ENCODE results near the gene DNLZ.

The DNLZ gene

DNA sequence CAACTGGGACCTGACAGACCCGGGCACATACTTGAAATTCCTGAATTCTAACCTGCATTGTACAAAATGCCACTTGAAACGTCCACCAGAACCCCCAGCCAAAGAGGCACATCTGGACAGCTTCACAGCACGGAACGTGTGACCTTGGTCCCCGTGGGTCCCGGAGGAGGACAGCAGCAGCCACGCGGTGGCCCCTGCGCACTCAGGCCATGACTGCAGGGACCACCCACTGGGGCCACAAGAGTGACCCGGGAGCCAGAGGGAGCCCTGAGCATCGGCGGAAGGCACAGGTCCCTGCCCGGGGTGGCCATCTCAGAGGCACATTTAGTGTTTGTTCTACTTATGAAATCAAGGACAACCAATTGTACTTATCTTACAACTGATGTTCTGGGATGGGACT lies 38.5 kb upstream of the DNLZ start:
- DNase-seq (ENCODE audit: low read depth) = no peak
- no peak overlapping the region for H3K4me3 ChIP-seq (ENCODE audit: low read depth, low read length)
- TF ChIP-seq POLR2A (IDR thresholded peaks at IDR 0.05; ENCODE audit: extremely low read depth, insufficient read length) = no peak
- TF ChIP-seq MYC (IDR thresholded peaks at IDR 0.05; ENCODE audit: low read depth, low read length) = no peak
- no peak for TF ChIP-seq MAX (IDR thresholded peaks at IDR 0.05; ENCODE audit: low read depth, low read length)
- TF ChIP-seq, protein P1, sequence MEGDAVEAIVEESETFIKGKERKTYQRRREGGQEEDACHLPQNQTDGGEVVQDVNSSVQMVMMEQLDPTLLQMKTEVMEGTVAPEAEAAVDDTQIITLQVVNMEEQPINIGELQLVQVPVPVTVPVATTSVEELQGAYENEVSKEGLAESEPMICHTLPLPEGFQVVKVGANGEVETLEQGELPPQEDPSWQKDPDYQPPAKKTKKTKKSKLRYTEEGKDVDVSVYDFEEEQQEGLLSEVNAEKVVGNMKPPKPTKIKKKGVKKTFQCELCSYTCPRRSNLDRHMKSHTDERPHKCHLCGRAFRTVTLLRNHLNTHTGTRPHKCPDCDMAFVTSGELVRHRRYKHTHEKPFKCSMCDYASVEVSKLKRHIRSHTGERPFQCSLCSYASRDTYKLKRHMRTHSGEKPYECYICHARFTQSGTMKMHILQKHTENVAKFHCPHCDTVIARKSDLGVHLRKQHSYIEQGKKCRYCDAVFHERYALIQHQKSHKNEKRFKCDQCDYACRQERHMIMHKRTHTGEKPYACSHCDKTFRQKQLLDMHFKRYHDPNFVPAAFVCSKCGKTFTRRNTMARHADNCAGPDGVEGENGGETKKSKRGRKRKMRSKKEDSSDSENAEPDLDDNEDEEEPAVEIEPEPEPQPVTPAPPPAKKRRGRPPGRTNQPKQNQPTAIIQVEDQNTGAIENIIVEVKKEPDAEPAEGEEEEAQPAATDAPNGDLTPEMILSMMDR (IDR thresholded peaks at IDR 0.05; ENCODE audit: low read depth, low read length) = no peak

GRCh38 chr9:136401173-136401922 lies 37.8 kb upstream of the DNLZ start:
- H3K4me3 ChIP-seq (ENCODE audit: low read depth, low read length) = no peak overlapping the region
- TF ChIP-seq POLR2A (IDR thresholded peaks at IDR 0.05; ENCODE audit: extremely low read depth, insufficient read length) = no peak
- TF ChIP-seq MAX (IDR thresholded peaks at IDR 0.05; ENCODE audit: low read depth, low read length) = no peak
- no peak for TF ChIP-seq MYC (IDR thresholded peaks at IDR 0.05; ENCODE audit: low read depth, low read length)
- TF ChIP-seq, protein P1 (IDR thresholded peaks at IDR 0.05; ENCODE audit: low read depth, low read length) = no peak
- DNase-seq (ENCODE audit: low read depth) = no peak

GRCh38 chr9:136400038-136400834 lies 36.7 kb upstream of the DNLZ start, which contains the start of gene SNAPC4:
TSS of gene SNAPC4 (minus strand) at chr9:136400170. CDS start at chr9:136398428, 1,742 bp downstream.
- peak; percentile 89 for DNase-seq (ENCODE audit: low read depth)
- 0 out of 2 replicates have a peak, but pooled peaks have one; percentile 35 for TF ChIP-seq MAX (IDR thresholded peaks at IDR 0.05; ENCODE audit: low read depth, low read length)
- TF ChIP-seq, protein P1 (IDR thresholded peaks at IDR 0.05; ENCODE audit: low read depth, low read length) = peak; percentile 64
- TF ChIP-seq MYC (IDR thresholded peaks at IDR 0.05; ENCODE audit: low read depth, low read length) = peak; percentile 78
- TF ChIP-seq POLR2A (IDR thresholded peaks at IDR 0.05; ENCODE audit: extremely low read depth, insufficient read length) = peak; percentile 65

DNA sequence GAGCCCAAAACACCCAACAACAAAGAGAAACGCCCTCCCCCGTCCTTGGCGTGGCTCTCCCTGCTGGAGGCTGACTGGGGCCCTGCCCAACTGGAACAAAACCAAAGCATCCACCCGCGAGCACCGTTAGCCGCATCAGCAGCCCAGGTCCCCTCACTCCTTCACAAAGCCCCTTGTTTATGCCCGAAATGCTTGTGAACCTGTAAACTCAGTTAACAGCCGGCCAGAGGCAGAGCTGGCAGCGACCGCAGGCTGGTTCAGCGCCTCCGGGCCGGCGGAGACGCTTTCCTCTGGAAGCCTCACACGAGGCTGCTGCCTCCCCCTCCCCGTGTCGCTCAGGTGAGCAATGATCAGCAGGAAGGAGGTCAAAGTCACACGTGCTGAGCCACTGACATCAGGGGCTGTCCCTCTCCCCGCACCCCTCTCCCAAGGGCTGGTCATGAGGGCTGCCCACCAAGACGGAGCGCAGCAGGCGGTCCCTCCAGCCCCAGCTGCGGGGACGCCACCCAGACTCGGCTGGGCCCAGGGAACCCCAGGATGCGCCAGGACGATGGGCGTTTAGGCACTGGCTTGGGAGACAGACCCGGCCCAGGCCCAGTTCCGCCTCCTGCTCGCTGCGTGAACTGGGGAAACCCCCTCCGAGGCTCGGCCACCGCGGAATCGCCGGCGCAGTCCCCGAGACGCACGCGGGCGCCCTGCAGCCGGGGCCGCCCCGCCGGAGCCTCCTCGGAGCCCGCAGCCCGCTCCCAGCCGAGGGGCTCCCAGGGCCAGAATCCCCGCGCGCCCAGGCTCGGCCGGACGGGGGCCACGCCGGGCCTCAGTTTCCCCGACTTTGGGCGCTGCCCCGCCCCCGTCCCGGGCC lies 35.9 kb upstream of the DNLZ start:
- peak overlapping the region; percentile 73 for H3K4me3 ChIP-seq (ENCODE audit: low read depth, low read length)
- peak; percentile 42 for DNase-seq (ENCODE audit: low read depth)
- TF ChIP-seq MAX (IDR thresholded peaks at IDR 0.05; ENCODE audit: low read depth, low read length) (0 out of 2 replicates have a peak, but pooled peaks have one; percentile 12), POLR2A (IDR thresholded peaks at IDR 0.05; ENCODE audit: extremely low read depth, insufficient read length) (no peak)

More at GRCh38 chr9:136400038-136400834, 36.7 kb upstream of the DNLZ start, which contains the start of gene SNAPC4:
- peak within 1 kb of the TSS; percentile 73 for H3K4me3 ChIP-seq (ENCODE audit: low read depth, low read length)

- no peak for DNase-seq (ENCODE audit: low read depth)
- peak overlapping the region; percentile 73 for H3K4me3 ChIP-seq (ENCODE audit: low read depth, low read length)
- TF ChIP-seq, protein P1 (IDR thresholded peaks at IDR 0.05; ENCODE audit: low read depth, low read length) = no peak
- TF ChIP-seq POLR2A (IDR thresholded peaks at IDR 0.05; ENCODE audit: extremely low read depth, insufficient read length) (no peak), MYC (IDR thresholded peaks at IDR 0.05; ENCODE audit: low read depth, low read length) (no peak), MAX (IDR thresholded peaks at IDR 0.05; ENCODE audit: low read depth, low read length) (no peak)
Observed at GRCh38 chr9:136398286-136398685, 34.7 kb upstream of the DNLZ start.
